Measurements from ENCODE around the gene NTSR1.

The NTSR1 gene

GRCh38 chr20:62782149-62782892 is 73.7 kb downstream of the NTSR1 start:
- no peak overlapping the region for H3K4me3 Mint-ChIP-seq
- peaks cover 6% of the 10 kb centered on the region for H3K4me1 Mint-ChIP-seq (ENCODE audit: low read depth)
- no peaks in the 10 kb centered on the region for H3K9me3 Mint-ChIP-seq
- no peak overlapping the region for H3K27ac Mint-ChIP-seq
- no peaks in the 10 kb centered on the region for H3K27me3 Mint-ChIP-seq
- no peaks in the 10 kb centered on the region for H3K36me3 Mint-ChIP-seq (ENCODE audit: low read depth)

GRCh38 chr20:62782893-62783278 is 74.2 kb downstream of the NTSR1 start:
- peaks cover 9% of the 10 kb centered on the region for H3K4me1 Mint-ChIP-seq (ENCODE audit: low read depth)
- H3K27ac Mint-ChIP-seq = no peak overlapping the region
- no peaks in the 10 kb centered on the region for H3K9me3 Mint-ChIP-seq
- H3K4me3 Mint-ChIP-seq = no peak overlapping the region
- H3K36me3 Mint-ChIP-seq (ENCODE audit: low read depth) = no peaks in the 10 kb centered on the region
- H3K27me3 Mint-ChIP-seq = no peaks in the 10 kb centered on the region

GRCh38 chr20:62784497-62784896 is 75.9 kb downstream of the NTSR1 start:
- Mint-ChIP-seq H3K9me3 (no peaks in the 10 kb centered on the region), H3K27ac (no peak overlapping the region), H3K36me3 (ENCODE audit: low read depth) (no peaks in the 10 kb centered on the region), H3K4me1 (ENCODE audit: low read depth) (peaks cover 9% of the 10 kb centered on the region), H3K4me3 (no peak overlapping the region), H3K27me3 (no peaks in the 10 kb centered on the region)

- H3K27me3 Mint-ChIP-seq = no peaks in the 10 kb centered on the region
- H3K4me1 Mint-ChIP-seq (ENCODE audit: low read depth) = peaks cover 9% of the 10 kb centered on the region
- no peak overlapping the region for H3K27ac Mint-ChIP-seq
- H3K4me3 Mint-ChIP-seq = no peak overlapping the region
- no peaks in the 10 kb centered on the region for H3K9me3 Mint-ChIP-seq
- no peaks in the 10 kb centered on the region for H3K36me3 Mint-ChIP-seq (ENCODE audit: low read depth)
These were observed 76.8 kb downstream of the NTSR1 start for GRCh38 chr20:62785393-62785792.

- Mint-ChIP-seq H3K27ac (no peak overlapping the region), H3K9me3 (no peaks in the 10 kb centered on the region), H3K36me3 (ENCODE audit: low read depth) (no peaks in the 10 kb centered on the region), H3K4me3 (no peak overlapping the region), H3K27me3 (no peaks in the 10 kb centered on the region), H3K4me1 (ENCODE audit: low read depth) (peaks cover 10% of the 10 kb centered on the region)
These were observed 77.5 kb downstream of the NTSR1 start for GRCh38 chr20:62786157-62786556.

GRCh38 chr20:62787321-62787720 is 78.7 kb downstream of the NTSR1 start:
- no peak overlapping the region for H3K27ac Mint-ChIP-seq
- H3K9me3 Mint-ChIP-seq = no peaks in the 10 kb centered on the region
- H3K4me3 Mint-ChIP-seq = no peak overlapping the region
- peaks cover 16% of the 10 kb centered on the region for H3K4me1 Mint-ChIP-seq (ENCODE audit: low read depth)
- no peaks in the 10 kb centered on the region for H3K27me3 Mint-ChIP-seq
- H3K36me3 Mint-ChIP-seq (ENCODE audit: low read depth) = no peaks in the 10 kb centered on the region

- Mint-ChIP-seq H3K4me3 (no peak overlapping the region), H3K9me3 (no peaks in the 10 kb centered on the region), H3K27ac (no peak overlapping the region), H3K4me1 (ENCODE audit: low read depth) (peaks cover 16% of the 10 kb centered on the region), H3K36me3 (ENCODE audit: low read depth) (no peaks in the 10 kb centered on the region), H3K27me3 (no peaks in the 10 kb centered on the region)
These were observed 79.2 kb downstream of the NTSR1 start for GRCh38 chr20:62787866-62788265.

- no peaks in the 10 kb centered on the region for H3K27me3 Mint-ChIP-seq
- H3K4me1 Mint-ChIP-seq (ENCODE audit: low read depth) = peaks cover 20% of the 10 kb centered on the region
- no peaks in the 10 kb centered on the region for H3K9me3 Mint-ChIP-seq
- H3K4me3 Mint-ChIP-seq = no peak overlapping the region
- H3K27ac Mint-ChIP-seq = no peak overlapping the region
- H3K36me3 Mint-ChIP-seq (ENCODE audit: low read depth) = no peaks in the 10 kb centered on the region
These were observed 80.0 kb downstream of the NTSR1 start for GRCh38 chr20:62788607-62789006.

GRCh38 chr20:62790075-62790474 is 81.4 kb downstream of the NTSR1 start:
- no peaks in the 10 kb centered on the region for H3K9me3 Mint-ChIP-seq
- H3K27me3 Mint-ChIP-seq = no peaks in the 10 kb centered on the region
- H3K27ac Mint-ChIP-seq = no peak overlapping the region
- H3K4me1 Mint-ChIP-seq (ENCODE audit: low read depth) = peaks cover 30% of the 10 kb centered on the region
- no peak overlapping the region for H3K4me3 Mint-ChIP-seq
- no peaks in the 10 kb centered on the region for H3K36me3 Mint-ChIP-seq (ENCODE audit: low read depth)

GRCh38 chr20:62791301-62792181 is 82.9 kb downstream of the NTSR1 start:
- no peak overlapping the region for H3K27ac Mint-ChIP-seq
- no peaks in the 10 kb centered on the region for H3K27me3 Mint-ChIP-seq
- H3K4me1 Mint-ChIP-seq (ENCODE audit: low read depth) = peaks cover 35% of the 10 kb centered on the region
- H3K9me3 Mint-ChIP-seq = no peaks in the 10 kb centered on the region
- H3K4me3 Mint-ChIP-seq = no peak overlapping the region
- H3K36me3 Mint-ChIP-seq (ENCODE audit: low read depth) = no peaks in the 10 kb centered on the region

GRCh38 chr20:62792182-62792939 is 83.7 kb downstream of the NTSR1 start:
- H3K9me3 Mint-ChIP-seq = no peaks in the 10 kb centered on the region
- H3K4me3 Mint-ChIP-seq = no peak overlapping the region
- no peaks in the 10 kb centered on the region for H3K27me3 Mint-ChIP-seq
- peaks cover 31% of the 10 kb centered on the region for H3K4me1 Mint-ChIP-seq (ENCODE audit: low read depth)
- H3K27ac Mint-ChIP-seq = no peak overlapping the region
- no peaks in the 10 kb centered on the region for H3K36me3 Mint-ChIP-seq (ENCODE audit: low read depth)

- Mint-ChIP-seq H3K27me3 (no peaks in the 10 kb centered on the region), H3K36me3 (ENCODE audit: low read depth) (peaks cover 4% of the 10 kb centered on the region), H3K27ac (peak overlapping the region; percentile 61), H3K4me3 (peak overlapping the region; percentile 67), H3K9me3 (no peaks in the 10 kb centered on the region), H3K4me1 (ENCODE audit: low read depth) (peaks cover 32% of the 10 kb centered on the region)
These were observed 84.5 kb downstream of the NTSR1 start for GRCh38 chr20:62792940-62793756.

- H3K4me3 Mint-ChIP-seq = peak overlapping the region; percentile 67
- peak overlapping the region; percentile 61 for H3K27ac Mint-ChIP-seq
- H3K4me1 Mint-ChIP-seq (ENCODE audit: low read depth) = peaks cover 38% of the 10 kb centered on the region
- H3K27me3 Mint-ChIP-seq = no peaks in the 10 kb centered on the region
- H3K9me3 Mint-ChIP-seq = no peaks in the 10 kb centered on the region
- peaks cover 10% of the 10 kb centered on the region for H3K36me3 Mint-ChIP-seq (ENCODE audit: low read depth)
These were observed 85.0 kb downstream of the NTSR1 start for GRCh38 chr20:62793757-62794006.

GRCh38 chr20:62794007-62794724 is 85.5 kb downstream of the NTSR1 start:
- Mint-ChIP-seq H3K36me3 (ENCODE audit: low read depth) (peaks cover 15% of the 10 kb centered on the region), H3K27me3 (no peaks in the 10 kb centered on the region), H3K9me3 (no peaks in the 10 kb centered on the region), H3K4me3 (peak overlapping the region; percentile 82), H3K4me1 (ENCODE audit: low read depth) (peaks cover 39% of the 10 kb centered on the region), H3K27ac (peak overlapping the region; percentile 88)
